Measurements from ENCODE around the gene HOXB1.
A peak's percentile ranks its signal among the peaks of the same experiment; 100 is the strongest.

HOXB1 gene

DNA sequence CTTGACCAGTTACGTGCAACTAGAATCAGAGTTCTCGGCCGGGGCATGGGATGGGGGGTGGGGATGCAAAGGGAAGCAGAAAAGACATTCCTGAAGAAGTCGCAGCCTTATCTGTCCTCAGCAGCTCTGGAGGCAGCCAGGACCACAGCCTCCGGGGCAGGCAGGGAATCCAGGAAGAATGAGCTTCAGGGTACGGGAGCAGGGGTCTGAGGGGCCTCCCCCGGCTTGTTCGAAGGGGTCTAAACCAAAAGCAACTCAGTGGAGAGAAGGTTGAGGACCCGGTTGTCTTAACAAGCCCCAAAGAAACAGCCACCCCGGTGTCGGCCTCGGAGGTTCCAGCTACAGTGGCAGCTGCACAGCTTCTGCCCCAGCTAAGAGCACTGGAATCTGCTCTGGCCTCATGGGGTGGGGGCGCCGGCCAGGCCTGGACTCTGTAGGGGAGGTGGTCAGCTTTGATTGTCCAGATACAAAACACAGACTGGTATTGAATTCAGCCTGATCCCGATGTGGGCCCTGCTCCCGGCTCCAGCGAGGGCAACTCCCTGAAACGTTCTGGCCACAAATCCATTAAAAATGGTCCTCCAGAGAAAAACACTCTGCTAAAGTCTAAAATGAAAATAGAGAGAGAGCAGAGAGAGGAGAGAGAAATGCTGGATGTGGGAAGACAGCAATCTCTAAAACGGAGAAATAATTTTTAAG is 39.7 kb upstream of the HOXB1 start:
- Mint-ChIP-seq H3K4me3 (no peak overlapping the region), H3K4me1 (peaks cover 4% of the 10 kb centered on the region), H3K27me3 (peaks cover 20% of the 10 kb centered on the region), H3K9me3 (no peaks in the 10 kb centered on the region), H3K36me3 (ENCODE audit: low read depth) (no peaks in the 10 kb centered on the region), H3K27ac (no peak overlapping the region)
- DNase-seq: no peak
- ATAC-seq: no peak

DNA sequence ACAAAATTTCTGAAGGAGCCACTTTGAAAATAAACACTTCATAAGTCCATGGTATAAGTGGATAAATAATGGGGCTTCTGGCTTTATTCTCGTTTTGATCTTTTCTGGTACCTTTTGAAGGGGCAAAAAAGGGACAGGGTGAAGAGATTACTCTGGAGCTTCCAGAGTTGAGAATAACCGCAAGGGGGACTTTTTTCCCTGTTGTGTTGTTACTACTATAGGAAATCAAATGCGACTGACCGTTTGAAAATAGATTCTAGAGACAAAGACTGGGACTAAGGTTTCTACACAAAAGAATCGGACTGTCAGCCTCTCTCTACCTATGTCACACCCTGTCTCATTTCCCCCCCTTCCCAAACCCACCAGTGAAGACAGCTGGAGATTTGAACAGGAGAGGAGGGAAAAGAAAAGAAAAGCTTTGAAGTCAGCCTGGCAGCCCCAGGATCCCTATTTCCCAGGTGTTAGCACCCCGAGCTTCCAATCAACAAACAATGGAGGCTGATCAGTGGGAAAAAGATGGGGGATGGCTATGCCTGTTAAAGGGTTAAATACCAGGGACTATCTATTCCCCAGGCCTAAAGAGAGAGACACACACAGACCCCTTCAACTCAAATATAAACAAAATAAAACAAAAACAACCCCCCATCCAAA is 39.0 kb upstream of the HOXB1 start:
- no peak for ATAC-seq
- DNase-seq: no peak
- H3K4me1 Mint-ChIP-seq: peaks cover 4% of the 10 kb centered on the region
- H3K36me3 Mint-ChIP-seq (ENCODE audit: low read depth): no peaks in the 10 kb centered on the region
- no peaks in the 10 kb centered on the region for H3K9me3 Mint-ChIP-seq
- H3K4me3 Mint-ChIP-seq: no peak overlapping the region
- H3K27me3 Mint-ChIP-seq: peaks cover 21% of the 10 kb centered on the region
- H3K27ac Mint-ChIP-seq: no peak overlapping the region

DNA sequence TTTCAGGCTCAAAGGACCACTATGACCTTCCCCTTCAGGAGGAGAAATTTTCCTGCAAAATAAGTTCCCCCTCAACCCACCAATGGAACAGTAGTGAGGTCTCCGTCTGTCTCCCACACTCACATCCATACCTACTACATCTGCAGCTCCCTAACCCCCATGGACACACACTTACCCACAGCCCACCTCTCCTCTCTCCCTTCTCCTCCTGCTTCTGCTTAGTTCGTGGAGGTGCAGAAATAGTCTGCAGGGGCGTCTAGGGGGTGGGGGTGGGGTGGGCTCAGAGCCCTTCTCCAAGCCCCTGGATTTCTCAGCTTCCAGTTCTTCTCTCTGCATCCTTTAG is 38.4 kb upstream of the HOXB1 start:
- DNase-seq (no peak), ATAC-seq (no peak)
- Mint-ChIP-seq H3K27ac (no peak overlapping the region), H3K4me1 (peaks cover 4% of the 10 kb centered on the region), H3K27me3 (peaks cover 25% of the 10 kb centered on the region), H3K9me3 (no peaks in the 10 kb centered on the region), H3K4me3 (no peak overlapping the region), H3K36me3 (ENCODE audit: low read depth) (no peaks in the 10 kb centered on the region)

DNA sequence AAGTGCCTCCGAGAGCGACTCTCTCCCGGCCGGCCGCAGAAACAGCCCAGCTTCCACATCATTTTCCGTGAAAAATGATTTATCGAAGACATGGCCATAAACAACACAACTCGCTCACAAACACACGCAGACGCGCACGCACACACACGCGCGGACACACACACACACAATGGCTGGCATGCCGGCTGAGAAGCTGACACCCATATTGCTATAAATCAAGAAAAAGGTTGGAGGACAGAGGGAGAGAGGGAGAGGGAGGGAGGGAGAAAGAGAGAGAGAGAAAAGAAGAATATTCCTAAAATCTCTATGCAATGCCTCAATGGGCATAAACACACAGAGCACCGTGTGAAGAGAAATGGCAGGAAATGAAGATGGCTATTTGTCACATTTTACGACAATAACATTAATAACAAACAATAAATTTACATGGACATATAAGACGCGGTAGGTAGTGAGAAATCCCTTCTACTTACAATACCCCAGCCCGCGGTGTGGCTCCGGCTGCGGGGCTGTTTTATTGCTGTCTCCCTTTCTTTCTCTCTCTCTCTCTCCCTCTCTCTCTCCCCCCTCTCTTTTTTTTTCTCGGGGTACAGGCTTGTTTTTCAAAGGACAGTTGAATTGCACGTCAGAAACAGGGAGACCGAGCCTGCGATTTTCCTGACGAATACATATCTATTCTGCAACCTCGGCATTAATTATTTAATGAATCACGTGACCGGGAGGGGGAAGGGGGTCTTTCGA is 37.9 kb upstream of the HOXB1 start:
- DNase-seq (no peak), ATAC-seq (no peak)
- Mint-ChIP-seq H3K4me3 (peak overlapping the region; percentile 36), H3K27me3 (peaks cover 27% of the 10 kb centered on the region), H3K36me3 (ENCODE audit: low read depth) (no peaks in the 10 kb centered on the region), H3K9me3 (no peaks in the 10 kb centered on the region), H3K4me1 (peaks cover 4% of the 10 kb centered on the region), H3K27ac (no peak overlapping the region)

DNA sequence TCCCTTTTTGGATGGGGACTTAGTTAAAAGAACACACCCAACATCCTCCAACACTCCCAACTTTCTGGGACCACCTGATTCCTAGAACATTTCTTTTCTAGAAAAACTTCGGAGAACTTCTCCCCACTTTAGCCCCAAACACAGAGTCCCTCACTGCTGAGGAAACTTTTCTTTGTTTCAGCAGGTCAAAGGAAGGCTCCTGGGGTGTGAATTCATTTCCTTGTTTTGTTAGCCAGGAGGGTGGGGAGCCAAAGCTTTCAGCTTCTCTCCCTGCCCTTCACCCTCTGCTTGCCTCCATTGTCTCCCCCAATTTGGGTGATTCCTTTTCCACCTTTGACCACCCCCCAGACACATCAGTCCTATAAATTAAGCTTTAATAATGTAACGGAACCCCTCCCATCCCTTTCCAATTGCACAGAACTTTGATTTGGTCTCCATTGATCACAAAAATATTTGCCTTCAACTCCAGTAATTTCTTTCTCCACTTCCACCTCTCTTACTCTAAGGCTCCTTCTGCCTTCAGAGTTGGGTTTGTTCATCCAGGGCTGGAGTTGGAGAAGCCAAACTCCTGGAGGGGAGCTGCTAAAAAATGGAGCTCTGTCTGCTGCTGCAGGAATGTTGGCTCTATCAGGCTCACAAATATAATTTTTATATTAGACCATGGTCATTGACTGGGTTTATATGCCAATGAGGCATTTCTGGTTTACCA is 37.0 kb upstream of the HOXB1 start:
- Mint-ChIP-seq H3K27ac (no peak overlapping the region), H3K36me3 (ENCODE audit: low read depth) (no peaks in the 10 kb centered on the region), H3K4me1 (peaks cover 4% of the 10 kb centered on the region), H3K4me3 (no peak overlapping the region), H3K27me3 (peaks cover 32% of the 10 kb centered on the region), H3K9me3 (no peaks in the 10 kb centered on the region)
- DNase-seq (no peak), ATAC-seq (no peak)

DNA sequence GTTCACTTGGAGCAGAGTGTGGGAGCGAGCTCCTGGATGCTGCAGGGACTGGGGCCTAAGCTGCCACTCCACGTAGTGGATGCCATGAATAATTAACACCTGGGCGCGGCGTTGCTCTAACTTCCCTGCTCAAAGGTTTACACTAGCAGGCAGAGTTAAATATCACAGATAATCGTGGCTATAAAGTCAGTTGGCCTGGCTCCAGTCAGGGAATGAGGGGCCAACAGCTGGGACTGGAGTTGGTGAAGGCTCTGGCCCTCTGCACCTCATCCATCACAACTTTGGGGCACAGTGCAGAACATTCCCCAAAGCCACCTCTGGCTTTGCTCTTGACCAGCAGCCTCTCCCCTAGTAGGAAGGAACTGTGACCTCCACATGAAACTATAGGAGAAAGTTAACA is 36.4 kb upstream of the HOXB1 start:
- Mint-ChIP-seq H3K27ac (no peak overlapping the region), H3K4me1 (peaks cover 4% of the 10 kb centered on the region), H3K27me3 (peaks cover 38% of the 10 kb centered on the region), H3K36me3 (ENCODE audit: low read depth) (no peaks in the 10 kb centered on the region), H3K4me3 (no peak overlapping the region), H3K9me3 (no peaks in the 10 kb centered on the region)
- no peak for DNase-seq
- no peak for ATAC-seq

DNA sequence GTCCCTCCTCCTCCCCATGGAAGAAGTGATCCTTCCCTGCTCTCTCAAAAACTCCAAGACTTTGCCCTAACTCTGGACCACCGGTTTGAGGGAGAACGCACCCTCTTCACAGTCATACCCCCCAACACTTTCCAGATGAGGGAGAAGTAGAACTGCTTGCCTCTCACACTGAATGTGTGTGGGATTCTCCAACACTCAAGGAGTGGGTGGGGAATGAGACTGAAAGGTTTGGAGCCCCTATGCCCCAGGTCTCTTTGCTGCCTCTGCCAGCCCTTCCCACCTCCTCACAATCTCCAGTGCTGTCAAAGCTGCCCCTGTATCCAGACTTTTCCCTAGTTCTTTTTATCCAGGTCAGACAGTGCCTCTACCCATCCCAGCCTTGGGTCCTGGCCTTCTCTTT is 35.9 kb upstream of the HOXB1 start:
- ATAC-seq (no peak), DNase-seq (no peak)
- Mint-ChIP-seq H3K4me3 (no peak overlapping the region), H3K27me3 (peaks cover 39% of the 10 kb centered on the region), H3K36me3 (ENCODE audit: low read depth) (no peaks in the 10 kb centered on the region), H3K27ac (no peak overlapping the region), H3K9me3 (no peaks in the 10 kb centered on the region), H3K4me1 (peaks cover 4% of the 10 kb centered on the region)

DNA sequence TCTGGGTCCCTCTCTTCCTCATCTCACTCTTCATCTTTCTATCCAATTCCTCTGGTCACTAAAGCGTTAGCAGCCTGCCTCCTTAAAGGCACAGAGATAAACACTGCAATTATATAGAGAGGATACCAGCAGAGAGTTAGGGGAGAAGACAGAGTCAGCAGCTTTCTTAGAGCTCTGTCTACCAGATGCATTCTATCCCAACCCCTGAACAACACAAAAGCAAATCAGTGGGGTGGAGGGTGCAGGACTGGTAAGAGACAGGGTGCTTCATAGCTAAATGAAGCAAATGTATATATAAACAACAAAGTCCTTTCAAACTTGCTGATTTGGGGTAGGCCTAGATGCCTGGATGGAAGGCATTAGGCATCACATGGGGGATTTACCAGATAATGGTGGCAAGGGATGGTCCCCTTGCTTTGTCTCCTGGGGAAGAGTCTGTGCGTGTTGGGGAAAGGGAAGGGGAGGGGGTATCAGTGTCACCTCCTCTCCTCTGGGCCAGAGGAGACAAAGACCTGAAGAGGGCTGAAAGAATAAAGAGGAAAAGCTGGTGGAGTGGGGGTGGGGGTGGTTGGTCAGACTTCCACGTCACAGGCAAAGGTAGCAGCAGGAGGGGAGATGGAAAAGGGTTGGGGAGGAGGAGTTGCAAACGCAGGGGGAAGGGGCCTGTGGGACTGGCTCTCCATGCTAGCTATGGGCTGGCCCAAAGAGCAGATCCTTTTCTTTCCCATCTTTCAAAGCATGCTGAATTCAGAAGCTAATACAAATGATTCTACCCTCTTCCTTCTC is 35.3 kb upstream of the HOXB1 start:
- DNase-seq (no peak), ATAC-seq (no peak)
- Mint-ChIP-seq H3K4me3 (no peak overlapping the region), H3K4me1 (peaks cover 4% of the 10 kb centered on the region), H3K27me3 (peaks cover 37% of the 10 kb centered on the region), H3K36me3 (ENCODE audit: low read depth) (no peaks in the 10 kb centered on the region), H3K9me3 (no peaks in the 10 kb centered on the region), H3K27ac (no peak overlapping the region)

DNA sequence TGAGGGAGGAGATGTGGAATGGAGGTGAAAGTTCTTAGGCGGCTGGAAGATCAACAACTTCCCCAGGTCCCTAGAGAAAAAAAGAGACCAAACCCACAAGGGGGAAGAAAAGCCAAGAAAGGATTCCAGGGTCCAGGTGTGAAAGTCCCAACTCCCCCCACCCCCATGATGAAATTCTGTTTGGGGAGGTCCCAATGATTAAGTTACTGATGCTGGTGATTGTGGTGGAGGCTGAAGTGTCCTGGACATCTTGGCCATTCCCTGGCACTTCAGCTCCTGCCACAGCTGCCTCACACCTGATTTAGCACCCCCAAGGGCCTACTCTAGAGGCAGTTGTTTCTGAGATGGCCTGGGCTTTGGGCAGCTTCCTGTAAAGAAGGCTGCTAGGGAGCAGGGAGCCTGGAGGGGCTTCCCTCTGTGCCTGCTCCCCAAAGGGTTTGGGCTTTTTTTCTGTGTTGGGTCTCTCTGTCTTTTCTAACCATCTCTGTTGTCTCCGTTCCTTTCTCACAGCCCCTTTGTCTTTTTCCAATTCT is 34.3 kb upstream of the HOXB1 start:
- H3K36me3 Mint-ChIP-seq (ENCODE audit: low read depth): no peaks in the 10 kb centered on the region
- no peaks in the 10 kb centered on the region for H3K9me3 Mint-ChIP-seq
- ATAC-seq (no peak), DNase-seq (no peak)
- peaks cover 39% of the 10 kb centered on the region for H3K27me3 Mint-ChIP-seq
- H3K4me1 Mint-ChIP-seq: peaks cover 4% of the 10 kb centered on the region
- H3K27ac Mint-ChIP-seq: no peak overlapping the region
- no peak overlapping the region for H3K4me3 Mint-ChIP-seq

DNA sequence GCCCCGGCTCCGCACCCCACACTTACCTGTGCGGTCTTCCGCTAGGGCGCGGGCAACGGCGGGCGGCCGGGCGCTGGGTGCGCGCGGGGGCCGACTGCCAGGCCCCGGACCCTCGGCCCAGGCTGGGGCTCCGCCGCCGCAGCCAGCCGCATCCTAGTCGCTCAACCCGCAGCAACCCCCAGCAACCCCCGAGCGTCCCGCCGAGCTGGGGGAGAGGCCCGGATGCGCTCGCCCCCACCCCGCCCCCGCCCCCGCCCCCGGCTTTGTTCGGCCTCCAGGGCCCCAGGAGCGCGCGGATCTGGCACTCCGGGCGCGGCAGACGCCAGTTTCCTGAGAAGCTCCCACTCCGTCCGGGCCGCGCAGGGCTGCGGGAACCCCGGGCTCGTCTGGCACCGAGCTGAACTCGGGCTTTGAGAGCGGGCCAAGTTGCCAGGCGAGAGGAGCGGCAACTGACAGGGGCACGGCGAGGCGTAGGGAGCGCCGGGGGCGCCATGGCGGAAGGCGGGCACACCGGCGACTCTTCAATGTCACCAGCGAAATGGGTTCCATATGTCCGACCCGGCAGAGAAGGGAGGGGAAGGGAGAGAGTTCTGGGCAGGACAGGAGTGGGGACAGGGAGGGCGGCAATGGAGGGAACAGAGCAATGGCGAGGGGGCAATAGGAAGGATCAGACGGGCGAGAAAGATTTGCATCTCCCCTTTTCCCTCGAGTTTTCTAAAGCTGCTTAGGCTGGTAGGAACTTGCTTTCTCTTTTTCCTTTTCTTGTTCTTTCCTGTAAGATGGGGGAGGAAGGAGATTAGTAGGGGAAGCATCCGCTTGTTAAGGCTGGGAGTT is 33.6 kb upstream of the HOXB1 start:
- Mint-ChIP-seq H3K27me3 (peaks cover 36% of the 10 kb centered on the region), H3K27ac (no peak overlapping the region), H3K9me3 (no peaks in the 10 kb centered on the region), H3K36me3 (ENCODE audit: low read depth) (no peaks in the 10 kb centered on the region), H3K4me3 (no peak overlapping the region), H3K4me1 (peaks cover 4% of the 10 kb centered on the region)
- ATAC-seq (peak; percentile 36), DNase-seq (no peak)

DNA sequence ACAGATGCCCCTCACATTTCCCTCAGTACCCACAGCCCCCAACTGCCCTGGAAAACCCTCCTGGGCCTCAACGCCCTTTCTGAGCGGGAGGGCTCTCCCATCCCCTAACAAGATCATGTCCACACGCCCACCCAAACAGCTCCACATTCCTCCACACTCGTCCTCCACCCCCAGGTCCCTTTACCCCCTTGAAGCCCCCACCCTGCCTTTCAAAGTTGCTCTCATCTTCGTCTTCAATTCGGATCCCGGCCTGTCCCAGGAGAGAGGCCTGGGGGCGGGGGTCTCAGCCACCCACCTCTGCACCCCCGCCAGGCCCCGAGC is 33.0 kb upstream of the HOXB1 start:
- ATAC-seq: no peak
- DNase-seq: no peak
- H3K9me3 Mint-ChIP-seq: no peaks in the 10 kb centered on the region
- peaks cover 36% of the 10 kb centered on the region for H3K27me3 Mint-ChIP-seq
- H3K27ac Mint-ChIP-seq: no peak overlapping the region
- no peaks in the 10 kb centered on the region for H3K36me3 Mint-ChIP-seq (ENCODE audit: low read depth)
- no peak overlapping the region for H3K4me3 Mint-ChIP-seq
- peaks cover 4% of the 10 kb centered on the region for H3K4me1 Mint-ChIP-seq

DNA sequence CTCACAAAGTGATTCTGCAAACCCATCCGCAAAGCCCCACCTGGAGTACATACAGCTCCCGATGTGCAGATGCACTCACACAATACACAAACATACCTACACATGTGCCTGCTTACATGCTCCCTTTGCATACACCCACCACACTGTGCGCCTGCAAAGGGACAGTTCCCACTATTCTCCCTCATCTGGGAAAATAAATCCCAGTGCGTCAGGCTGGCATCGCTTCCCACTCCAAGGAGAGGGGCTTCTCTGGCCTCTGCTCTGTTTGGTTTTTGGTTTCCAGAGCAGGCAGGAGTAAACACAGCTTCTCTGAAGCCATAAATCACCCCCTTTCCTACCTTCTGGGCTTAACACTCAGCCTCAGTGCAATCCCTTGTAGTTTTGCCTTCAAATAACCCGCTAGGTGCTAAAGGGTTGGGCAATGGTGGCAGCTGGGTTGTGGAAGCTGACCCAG is 32.6 kb upstream of the HOXB1 start:
- no peaks in the 10 kb centered on the region for H3K9me3 Mint-ChIP-seq
- no peak overlapping the region for H3K27ac Mint-ChIP-seq
- no peak overlapping the region for H3K4me3 Mint-ChIP-seq
- no peak for ATAC-seq
- peaks cover 33% of the 10 kb centered on the region for H3K27me3 Mint-ChIP-seq
- no peaks in the 10 kb centered on the region for H3K36me3 Mint-ChIP-seq (ENCODE audit: low read depth)
- H3K4me1 Mint-ChIP-seq: peaks cover 2% of the 10 kb centered on the region
- DNase-seq: no peak

DNA sequence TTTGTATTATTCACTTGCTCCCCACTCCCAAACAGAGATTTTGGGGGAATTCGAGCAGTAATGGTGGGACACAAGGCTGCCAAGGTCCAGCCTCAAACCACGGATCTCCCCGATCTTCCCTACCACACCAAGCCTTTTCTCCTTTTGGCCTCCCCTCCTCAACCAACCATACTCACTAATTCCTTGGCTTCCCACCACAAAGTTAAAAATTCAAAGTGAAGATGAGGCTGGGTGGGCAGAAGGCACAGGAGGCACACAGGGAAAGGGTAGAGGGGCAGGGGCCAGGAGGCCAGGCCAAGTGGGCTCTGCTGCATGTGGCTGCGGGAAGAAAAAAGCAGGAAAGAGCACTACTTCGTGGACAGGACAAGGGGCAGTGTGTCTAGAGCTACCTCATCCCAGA is 32.1 kb upstream of the HOXB1 start:
- no peak for ATAC-seq
- no peaks in the 10 kb centered on the region for H3K9me3 Mint-ChIP-seq
- H3K36me3 Mint-ChIP-seq (ENCODE audit: low read depth): no peaks in the 10 kb centered on the region
- no peaks in the 10 kb centered on the region for H3K4me1 Mint-ChIP-seq
- DNase-seq: no peak
- H3K27ac Mint-ChIP-seq: no peak overlapping the region
- no peak overlapping the region for H3K4me3 Mint-ChIP-seq
- peaks cover 34% of the 10 kb centered on the region for H3K27me3 Mint-ChIP-seq

Data from activated naive CD8-positive, alpha-beta T cell treated with anti-CD3 and anti-CD28 coated beads, Interleukin-2, amount 50 U/mL, for 24 hours (primary cell).